Activated T-helper 9 cell treated with anti-CD3 and anti-CD28 coated beads, Interleukin-2, amount 50 U/mL, for 16 hours (primary cell): ENCODE data around the gene MYO5A.
"Not testable (repeated sequence)": the region's sequence is repeated elsewhere in the genome, so short reads cannot be mapped to it uniquely, and the experiment has no call there.

Source experiments
- DNase-seq: peaks from one replicate; pipeline ENCODE4 v3.0.0-alpha.2; 2020; ENCODE audit warnings: low read depth

MYO5A gene

DNA sequence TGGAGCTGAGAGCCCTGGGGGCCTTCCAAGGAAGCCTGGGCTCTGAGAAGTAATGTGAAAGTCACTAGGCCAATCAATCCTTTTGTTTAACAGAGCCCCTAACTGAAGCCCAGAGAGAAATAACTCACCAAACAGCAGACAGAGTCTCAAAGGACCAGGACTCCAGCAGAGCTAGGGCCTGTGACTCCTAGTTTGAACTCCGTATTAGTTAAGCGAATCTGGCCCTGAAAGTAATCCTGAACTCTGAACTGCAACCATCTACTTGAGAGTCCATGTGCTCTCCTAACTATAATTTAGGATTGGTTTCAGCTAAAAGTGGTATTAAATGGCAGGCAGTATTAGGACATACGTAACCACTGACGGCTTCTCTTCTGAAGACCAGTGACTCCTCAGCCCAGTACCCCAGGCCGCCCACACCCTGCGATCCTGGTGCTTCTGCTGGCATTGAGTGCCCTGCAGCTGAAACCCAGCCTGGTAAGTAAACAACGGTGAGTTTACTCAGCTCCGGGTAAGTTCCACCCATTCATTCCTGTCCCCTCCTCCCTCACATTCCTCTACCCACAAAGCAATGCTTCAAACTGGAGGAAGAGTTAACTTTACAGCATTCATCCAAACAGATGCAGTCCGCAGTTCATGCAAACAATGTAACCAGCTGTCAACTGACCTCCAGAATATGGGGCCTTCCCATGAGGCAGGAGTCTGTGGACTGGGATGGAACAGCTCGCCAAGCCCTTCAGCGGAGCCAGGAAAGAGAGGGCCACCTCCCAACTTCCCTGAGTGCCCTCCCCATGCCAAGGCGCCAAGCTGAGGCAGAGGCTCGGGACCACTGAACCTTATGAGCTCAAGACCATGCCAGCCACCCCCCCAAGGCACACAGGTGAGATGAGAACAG is 240.4 kb downstream of the MYO5A start:
- no peak for DNase-seq

GRCh38 chr15:52287114-52287513 is 241.6 kb downstream of the MYO5A start:
- no peak for DNase-seq

GRCh38 chr15:52285941-52286340 is 242.7 kb downstream of the MYO5A start:
- DNase-seq: not testable (repeated sequence)

GRCh38 chr15:52284164-52284563 is 244.5 kb downstream of the MYO5A start:
- no peak for DNase-seq

DNA sequence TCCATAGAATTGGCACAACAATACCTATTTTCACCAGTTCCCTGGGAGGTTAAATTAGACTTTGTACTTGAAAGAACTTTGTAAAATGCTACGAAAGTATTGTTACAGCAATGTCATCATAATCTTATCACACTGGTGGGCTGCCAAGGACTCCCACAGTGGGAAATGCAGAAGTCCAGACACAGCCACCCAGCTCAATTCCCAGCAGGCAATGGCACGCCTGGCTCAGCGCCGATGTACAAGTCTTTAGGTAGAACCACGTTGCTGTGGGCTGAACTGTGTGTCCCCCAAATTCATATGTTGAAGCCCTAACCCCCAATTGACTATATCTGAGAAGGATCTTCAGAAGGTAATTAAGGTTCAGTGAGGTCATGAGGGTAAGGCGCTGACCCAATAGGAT is 245.4 kb downstream of the MYO5A start:
- DNase-seq: no peak

DNA sequence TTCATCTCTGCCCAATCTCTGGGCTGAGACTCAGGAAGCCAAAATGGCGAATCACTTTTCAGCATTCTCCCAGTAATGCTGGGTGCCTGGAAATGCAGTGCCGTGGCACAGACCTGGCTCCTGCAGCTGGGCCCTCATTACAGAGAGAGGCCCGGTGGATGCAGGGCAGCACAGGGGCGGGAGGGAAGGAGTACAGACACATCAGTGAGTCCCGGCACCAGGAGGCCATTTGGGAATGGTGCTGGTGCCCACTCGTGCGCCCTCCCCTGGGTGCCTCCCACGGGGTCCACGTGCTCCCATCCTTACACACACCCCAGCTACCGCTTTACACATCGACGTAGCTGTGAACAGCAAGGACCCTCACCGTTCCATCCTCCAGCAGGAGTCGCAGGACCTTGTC is 246.3 kb downstream of the MYO5A start:
- no peak for DNase-seq

DNA sequence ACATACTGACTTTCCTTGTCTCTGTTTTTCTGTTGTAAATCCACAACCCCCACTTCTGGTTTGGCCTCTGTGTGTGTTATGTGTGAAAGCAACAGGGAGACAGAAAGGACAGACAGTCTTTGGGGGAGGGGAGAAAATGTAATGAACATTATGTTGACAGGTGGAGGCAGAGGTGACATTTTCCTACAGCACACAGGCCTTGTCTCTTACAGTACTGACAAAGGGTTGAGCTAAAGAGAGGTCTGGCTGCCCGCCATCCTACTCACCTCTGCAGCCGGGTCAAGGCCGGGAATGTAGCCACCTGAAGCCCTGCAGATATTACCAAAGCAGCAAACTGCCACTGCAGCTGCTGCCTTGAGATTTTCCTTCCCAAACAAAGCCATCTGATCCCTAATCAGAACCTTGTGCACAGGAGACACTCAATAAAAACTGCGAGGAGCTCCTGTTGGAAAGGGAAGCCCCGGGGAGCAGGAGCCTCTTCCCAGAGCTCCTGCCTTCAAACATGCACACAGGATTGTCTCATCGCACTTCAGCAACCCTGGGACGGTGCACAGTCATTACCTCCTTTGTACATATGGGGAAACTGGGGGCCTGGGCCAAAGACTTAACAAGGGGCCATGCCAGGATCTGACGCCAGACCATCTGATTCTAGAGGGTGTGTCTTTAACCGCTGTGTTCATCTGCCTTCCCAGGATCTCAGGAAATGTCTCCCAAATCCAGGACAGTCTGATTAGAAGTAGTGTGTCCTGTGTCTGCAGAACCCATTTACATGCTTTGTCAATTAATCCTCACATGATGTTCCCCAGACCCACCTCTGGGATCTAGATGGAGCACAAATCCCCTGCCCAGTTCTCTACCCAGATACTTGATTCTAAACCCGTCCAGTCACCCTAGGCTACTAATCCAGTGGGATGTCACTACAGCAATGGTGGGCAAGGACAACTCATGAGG is 247.3 kb downstream of the MYO5A start:
- no peak for DNase-seq

- DNase-seq: no peak
Observed at GRCh38 chr15:52280326-52281084, 248.2 kb downstream of the MYO5A start.

DNA sequence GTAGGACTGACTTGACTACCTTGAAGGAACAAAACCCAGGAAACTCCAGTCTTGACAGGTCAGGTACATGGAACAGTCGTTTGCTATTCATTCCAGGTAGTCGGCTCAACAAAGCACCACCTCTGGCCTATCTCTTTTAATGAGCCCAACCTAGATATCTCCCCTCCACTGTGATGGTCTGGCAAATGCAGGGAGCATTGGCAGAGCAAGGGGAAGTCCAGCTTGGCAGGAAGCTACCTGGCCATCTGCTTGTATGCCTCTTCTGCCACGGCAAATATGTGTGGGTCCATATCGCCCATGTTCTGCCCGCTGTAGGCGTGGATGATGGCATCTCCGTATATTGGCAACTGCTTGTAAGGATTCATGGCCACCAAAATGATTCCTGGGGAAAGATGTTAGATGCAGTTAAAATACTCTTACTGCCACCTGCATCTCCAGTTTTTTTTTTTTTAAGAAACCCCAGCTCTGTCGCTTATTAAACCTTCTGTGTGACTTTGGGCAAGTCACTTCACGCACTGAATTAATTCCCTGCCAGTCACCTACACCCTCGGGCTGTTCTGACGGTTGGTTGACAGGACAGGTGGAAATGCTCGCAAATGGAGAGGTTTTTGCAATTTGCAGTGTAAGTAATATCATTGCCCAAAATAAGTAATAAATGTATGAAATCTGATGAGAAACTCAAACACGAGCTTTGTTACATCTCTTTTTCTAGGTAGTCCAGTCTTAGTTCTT is 249.9 kb downstream of the MYO5A start:
- DNase-seq: no peak

DNA sequence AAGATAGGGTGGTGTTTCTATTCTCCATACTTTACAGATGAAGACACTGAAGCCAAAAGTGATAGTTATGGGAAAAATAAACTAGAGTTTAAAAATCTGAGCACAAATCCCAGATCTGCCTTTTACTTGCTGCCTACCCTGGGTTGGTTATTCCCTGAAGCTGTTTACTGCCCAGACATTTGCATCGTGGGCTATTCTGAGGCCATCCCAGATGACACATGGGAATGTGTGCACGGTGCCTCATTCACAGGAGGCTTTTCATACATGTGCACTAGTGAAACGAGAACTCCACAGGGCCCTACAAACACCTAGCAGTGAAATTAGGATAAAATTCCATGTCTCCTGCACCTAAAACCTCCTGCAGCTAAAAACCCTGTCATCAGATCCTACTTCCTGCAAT is 250.5 kb downstream of the MYO5A start:
- no peak for DNase-seq

GRCh38 chr15:52277575-52277974 is 251.1 kb downstream of the MYO5A start:
- DNase-seq: no peak

- DNase-seq: no peak
Observed at GRCh38 chr15:52276256-52276770, 252.4 kb downstream of the MYO5A start.

GRCh38 chr15:52263563-52264282 is 265.0 kb downstream of the MYO5A start:
- DNase-seq: no peak

- no peak for DNase-seq
Observed at GRCh38 chr15:52262364-52262763, 266.3 kb downstream of the MYO5A start.

DNA sequence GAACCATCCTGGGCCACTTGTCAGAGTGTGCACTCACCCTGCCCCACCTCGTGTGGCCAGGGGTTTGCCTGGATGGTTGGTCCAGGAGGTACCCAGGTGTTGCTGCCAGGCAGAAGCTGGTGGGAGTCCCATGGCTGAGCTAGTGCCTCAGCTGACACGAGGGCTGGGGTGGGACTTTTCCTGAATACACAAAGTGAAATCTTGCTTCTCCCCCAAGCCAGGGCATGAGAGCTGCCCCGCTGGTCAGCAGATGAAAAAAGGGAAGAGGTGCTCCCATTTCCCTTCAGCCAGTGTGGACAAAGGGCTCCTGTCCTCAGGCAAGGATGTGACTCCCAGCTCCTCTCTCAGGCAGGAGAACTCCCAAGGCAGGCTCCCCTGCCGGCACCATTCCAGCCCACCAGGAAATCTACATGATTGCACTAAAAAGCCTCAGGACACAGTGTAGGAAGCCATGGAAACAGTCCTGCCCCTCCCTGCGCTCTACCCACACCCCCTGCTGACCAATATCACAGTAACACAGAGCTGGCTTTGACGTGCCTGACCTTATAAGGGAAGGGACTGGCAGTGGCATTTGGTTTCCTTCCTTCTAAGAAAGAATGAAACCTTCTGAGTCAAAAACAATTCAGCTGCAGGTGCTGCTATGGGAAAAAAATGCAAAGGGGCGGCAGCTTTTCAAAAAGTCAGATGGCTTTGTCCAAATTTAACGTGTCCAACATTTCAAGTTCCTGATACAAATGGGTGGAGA is 267.0 kb downstream of the MYO5A start:
- DNase-seq: peak; percentile 17

GRCh38 chr15:52261026-52261425 is 267.7 kb downstream of the MYO5A start:
- no peak for DNase-seq

DNA sequence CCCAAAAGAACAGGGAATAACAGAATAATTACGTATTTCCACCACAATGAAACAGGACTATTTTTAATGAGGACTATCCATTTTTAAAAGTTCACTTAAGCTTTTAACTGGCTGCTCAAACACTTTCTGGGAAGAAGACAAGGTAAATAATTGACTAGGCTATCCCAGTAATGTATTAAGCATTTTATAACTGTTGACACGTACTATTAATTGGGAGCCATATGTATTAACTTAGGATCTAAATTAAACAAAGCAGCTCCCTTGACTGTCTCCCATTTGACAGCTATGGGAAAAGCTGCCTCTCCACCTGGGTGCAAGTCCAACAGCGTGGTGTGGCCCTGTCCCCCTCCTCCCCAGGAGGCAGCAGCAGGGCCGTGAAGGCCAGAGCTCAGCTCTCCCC is 269.2 kb downstream of the MYO5A start:
- DNase-seq: no peak

GRCh38 chr15:52258461-52258860 is 270.2 kb downstream of the MYO5A start:
- DNase-seq: no peak

- DNase-seq: no peak
Observed at GRCh38 chr15:52257734-52258062, 271.0 kb downstream of the MYO5A start.
